Osteoblast (primary cell): ENCODE measurements around the gene GLYR1. TPM values are rescaled to one million over a fixed set of nuclear protein-coding genes. Genes with fewer than 3 reads are reported as not detected.

Source experiments
- DNase-seq: peaks from one replicate; pipeline ENCODE4 v3.0.0; 2011; ENCODE audit warnings: low spot score, mixed read lengths; ENCODE audit not compliant: insufficient read length; ENCODE audit errors: missing footprints
- H2AFZ ChIP-seq: 2 replicates; pipeline ENCODE4 v1.6.0; 2011; ENCODE audit warnings: mild to moderate bottlenecking, low read length
- H3K27ac ChIP-seq: 2 replicates; pipeline ENCODE4 v1.5.1; 2011; ENCODE audit warnings: mild to moderate bottlenecking, low read depth, low read length, moderate library complexity
- H3K27me3 ChIP-seq: 2 replicates; pipeline ENCODE4 v1.6.0; 2012; ENCODE audit warnings: mild to moderate bottlenecking, control low read depth, inconsistent platforms, low read length, moderate library complexity; ENCODE audit not compliant: insufficient read depth
- H3K36me3 ChIP-seq: 2 replicates; pipeline ENCODE4 v1.5.1; 2011; ENCODE audit warnings: mild to moderate bottlenecking, low read length, control low read depth, moderate library complexity; ENCODE audit not compliant: insufficient read depth
- H3K4me1 ChIP-seq: 2 replicates; pipeline ENCODE4 v1.5.1; 2011; ENCODE audit warnings: mild to moderate bottlenecking, low read length, control low read depth, moderate library complexity; ENCODE audit not compliant: insufficient read depth
- H3K4me2 ChIP-seq: 2 replicates; pipeline ENCODE4 v1.6.0; 2011; ENCODE audit warnings: mild to moderate bottlenecking, low read length; ENCODE audit not compliant: insufficient read depth
- H3K4me3 ChIP-seq: fragments of 200-600 bp; sonication (generic); 3 replicates; pipeline ENCODE4 v1.5.1; 2012; ENCODE audit warnings: mild to moderate bottlenecking, low read length, inconsistent platforms; ENCODE audit not compliant: insufficient read depth
- H3K79me2 ChIP-seq: 2 replicates; pipeline ENCODE4 v1.6.0; 2012; ENCODE audit warnings: mild to moderate bottlenecking, low read length, control low read depth, inconsistent platforms; ENCODE audit not compliant: insufficient read depth
- H3K9me3 ChIP-seq: 2 replicates; pipeline ENCODE4 v1.5.1; 2011; ENCODE audit warnings: low read depth, low read length, control low read depth
- H4K20me1 ChIP-seq: 2 replicates; pipeline ENCODE4 v1.6.0; 2012; ENCODE audit warnings: mild to moderate bottlenecking, low read length, control low read depth; ENCODE audit not compliant: insufficient read depth
- CTCF ChIP-seq: IDR thresholded peaks from 2 replicates; pipeline ENCODE4 v1.5.1; 2011; ENCODE audit warnings: mild to moderate bottlenecking, low read depth, low read length, moderate library complexity; ENCODE audit errors: extremely low read depth
- total RNA-seq: library from RNA; depleted of rRNA; stranded (reverse); fragments of >200 nt; gene quantifications from 2 replicates; pipeline ENCODE4 v1.2.3, GENCODE V29; 2012

GLYR1 gene
- total RNA-seq, 1 donor: 48.1 TPM

DNA sequence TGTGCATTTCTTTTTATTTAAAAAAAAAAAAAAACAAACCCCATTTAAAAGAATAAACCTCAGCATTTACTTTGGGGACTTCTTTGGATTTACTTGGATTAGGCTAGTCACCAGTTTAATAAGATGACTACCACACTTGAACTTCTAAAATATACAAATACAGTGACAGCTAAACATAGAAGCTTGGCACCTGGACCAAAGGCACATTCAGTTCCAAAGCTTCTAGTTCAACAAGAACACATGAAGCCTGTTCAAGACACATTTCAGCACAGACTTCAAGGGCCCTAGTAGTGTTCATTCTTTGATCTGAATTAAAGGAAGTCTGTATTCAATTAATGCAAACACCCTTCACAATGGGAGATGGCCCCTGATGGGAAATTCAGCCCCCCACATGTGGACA is 33.0 kb downstream of the GLYR1 start:
- H3K27ac ChIP-seq: no peak overlapping the region
- H3K4me3 ChIP-seq: no peak overlapping the region
- H3K4me2 ChIP-seq: no peak overlapping the region
- H3K36me3 ChIP-seq: peaks cover 65% of the 10 kb centered on the region
- H3K4me1 ChIP-seq: no peaks in the 10 kb centered on the region
- H2AFZ ChIP-seq: no peak overlapping the region
- H3K9me3 ChIP-seq: no peaks in the 10 kb centered on the region
- no peaks in the 10 kb centered on the region for H3K79me2 ChIP-seq
- no peak for DNase-seq
- no peaks in the 10 kb centered on the region for H4K20me1 ChIP-seq
- H3K27me3 ChIP-seq: no peaks in the 10 kb centered on the region
- TF ChIP-seq CTCF: no peak

DNA sequence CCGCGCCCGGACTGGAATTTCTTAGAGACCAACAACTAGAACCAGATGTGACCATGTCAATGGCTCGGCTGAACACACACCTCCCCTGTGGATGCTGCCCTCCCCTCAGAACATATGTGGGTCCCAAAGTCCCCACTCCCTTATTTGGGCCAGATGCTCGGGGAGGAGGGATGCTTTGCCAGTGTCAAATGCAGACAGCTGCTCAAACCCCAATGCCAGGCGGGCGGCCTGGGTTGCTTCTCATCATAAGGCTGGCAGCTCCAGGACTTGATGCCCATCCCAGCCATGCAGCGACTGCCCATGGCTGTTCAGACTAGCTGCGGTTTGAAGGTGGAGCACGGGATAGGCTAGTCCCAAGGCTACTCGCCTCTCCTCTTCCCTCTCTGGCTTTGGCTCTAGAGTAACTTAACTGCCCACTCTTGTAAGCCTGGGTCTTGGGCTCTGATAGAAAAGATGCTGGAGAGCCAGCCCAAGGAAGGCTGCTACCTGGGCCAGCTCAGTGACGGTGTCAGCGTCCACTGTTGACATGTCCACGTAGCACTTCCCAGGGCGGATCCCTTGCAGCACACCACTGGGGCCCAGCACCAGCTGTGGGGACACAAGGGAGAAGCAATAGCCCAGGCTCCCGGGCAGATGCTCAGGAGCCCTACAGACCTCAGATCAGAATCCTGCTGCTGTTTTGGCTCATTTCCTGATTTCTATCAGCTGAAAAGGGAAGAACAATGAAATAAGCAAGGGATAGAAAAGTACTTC is 33.7 kb downstream of the GLYR1 start:
- H3K27ac ChIP-seq: no peak overlapping the region
- DNase-seq: no peak
- H3K9me3 ChIP-seq: no peaks in the 10 kb centered on the region
- no peaks in the 10 kb centered on the region for H3K79me2 ChIP-seq
- no peak overlapping the region for H3K4me2 ChIP-seq
- H3K4me1 ChIP-seq: no peaks in the 10 kb centered on the region
- H3K27me3 ChIP-seq: no peaks in the 10 kb centered on the region
- no peaks in the 10 kb centered on the region for H4K20me1 ChIP-seq
- no peak for TF ChIP-seq CTCF
- no peak overlapping the region for H3K4me3 ChIP-seq
- H3K36me3 ChIP-seq: peaks cover 71% of the 10 kb centered on the region
- no peak overlapping the region for H2AFZ ChIP-seq

GRCh38 chr16:4811773-4812172 is 35.3 kb downstream of the GLYR1 start:
- H3K27ac ChIP-seq: no peak overlapping the region
- H3K36me3 ChIP-seq: peaks cover 77% of the 10 kb centered on the region
- no peak for DNase-seq

More at GRCh38 chr16:4811773-4812172, 35.3 kb downstream of the GLYR1 start:
- H3K27me3 ChIP-seq: no peaks in the 10 kb centered on the region
- no peaks in the 10 kb centered on the region for H3K79me2 ChIP-seq
- no peak overlapping the region for H3K4me2 ChIP-seq
- H3K4me3 ChIP-seq: no peak overlapping the region
- H4K20me1 ChIP-seq: no peaks in the 10 kb centered on the region
- no peak overlapping the region for H2AFZ ChIP-seq
- H3K9me3 ChIP-seq: no peaks in the 10 kb centered on the region
- no peaks in the 10 kb centered on the region for H3K4me1 ChIP-seq
- no peak for TF ChIP-seq CTCF
